Measurements from ENCODE around the gene FBXO7. TPM values are rescaled to one million over a fixed set of nuclear protein-coding genes. Genes with fewer than 3 reads are reported as not detected.

FBXO7 gene
- total RNA-seq, 4 donors from 2014 or later = 70.3 to 80.1 (median 76.4) TPM

DNA sequence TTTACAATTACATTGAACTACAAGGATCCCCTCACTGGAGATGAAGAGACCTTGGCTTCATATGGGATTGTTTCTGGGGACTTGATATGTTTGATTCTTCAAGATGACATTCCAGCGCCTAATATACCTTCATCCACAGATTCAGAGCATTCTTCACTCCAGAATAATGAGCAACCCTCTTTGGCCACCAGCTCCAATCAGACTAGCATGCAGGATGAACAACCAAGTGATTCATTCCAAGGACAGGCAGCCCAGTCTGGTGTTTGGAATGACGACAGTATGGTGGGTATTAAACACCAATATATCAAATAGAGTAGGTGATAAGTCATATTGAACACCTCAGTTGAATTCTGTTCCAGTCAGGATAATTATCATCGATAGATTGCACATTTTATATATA lies 4.4 kb downstream of the FBXO7 start:
- H3K36me3 ChIP-seq = no peaks in the 10 kb centered on the region
- in situ Hi-C loops (cut with MboI; ENCODE audit: low pct_ligation_motif_present in 1 of 4, low pct_unique_long_range_greater_than_20kb in 1 of 4, low sequenced_read_pairs in 3 of 4) (loop anchor here in 1 of 4 donors (10.0 kb wide), 1 partner anchor 64 kb away; the partner anchor contains the start of gene RTCB), intact Hi-C loops (cut with DNase I; ENCODE audit: low total_unique reads) (no loop called here)
- no peak for TF ChIP-seq POLR2AphosphoS5 (IDR thresholded peaks at IDR 0.05)
- no peak for TF ChIP-seq POLR2A (IDR thresholded peaks at IDR 0.05)
- TF ChIP-seq, protein P1, sequence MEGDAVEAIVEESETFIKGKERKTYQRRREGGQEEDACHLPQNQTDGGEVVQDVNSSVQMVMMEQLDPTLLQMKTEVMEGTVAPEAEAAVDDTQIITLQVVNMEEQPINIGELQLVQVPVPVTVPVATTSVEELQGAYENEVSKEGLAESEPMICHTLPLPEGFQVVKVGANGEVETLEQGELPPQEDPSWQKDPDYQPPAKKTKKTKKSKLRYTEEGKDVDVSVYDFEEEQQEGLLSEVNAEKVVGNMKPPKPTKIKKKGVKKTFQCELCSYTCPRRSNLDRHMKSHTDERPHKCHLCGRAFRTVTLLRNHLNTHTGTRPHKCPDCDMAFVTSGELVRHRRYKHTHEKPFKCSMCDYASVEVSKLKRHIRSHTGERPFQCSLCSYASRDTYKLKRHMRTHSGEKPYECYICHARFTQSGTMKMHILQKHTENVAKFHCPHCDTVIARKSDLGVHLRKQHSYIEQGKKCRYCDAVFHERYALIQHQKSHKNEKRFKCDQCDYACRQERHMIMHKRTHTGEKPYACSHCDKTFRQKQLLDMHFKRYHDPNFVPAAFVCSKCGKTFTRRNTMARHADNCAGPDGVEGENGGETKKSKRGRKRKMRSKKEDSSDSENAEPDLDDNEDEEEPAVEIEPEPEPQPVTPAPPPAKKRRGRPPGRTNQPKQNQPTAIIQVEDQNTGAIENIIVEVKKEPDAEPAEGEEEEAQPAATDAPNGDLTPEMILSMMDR (IDR thresholded peaks at IDR 0.05) = no peak
- TF ChIP-seq EP300 (IDR thresholded peaks at IDR 0.05; ENCODE audit: low read depth) = no peak
- H3K4me3 ChIP-seq = no peak overlapping the region
- H3K27ac ChIP-seq = no peak overlapping the region
- H3K9me3 ChIP-seq = no peaks in the 10 kb centered on the region
- peaks cover 10 to 47% (median 21%) of the 10 kb centered on the region in 4 donors for H3K4me1 ChIP-seq
- DNase-seq = no peak
- WGBS, 2 donors (ENCODE audit: low coverage in 1 of 2) = 90 to 97% methylated on average over 2 to 3 of the region's 3 CpGs
- no peaks in the 10 kb centered on the region for H3K27me3 ChIP-seq

DNA sequence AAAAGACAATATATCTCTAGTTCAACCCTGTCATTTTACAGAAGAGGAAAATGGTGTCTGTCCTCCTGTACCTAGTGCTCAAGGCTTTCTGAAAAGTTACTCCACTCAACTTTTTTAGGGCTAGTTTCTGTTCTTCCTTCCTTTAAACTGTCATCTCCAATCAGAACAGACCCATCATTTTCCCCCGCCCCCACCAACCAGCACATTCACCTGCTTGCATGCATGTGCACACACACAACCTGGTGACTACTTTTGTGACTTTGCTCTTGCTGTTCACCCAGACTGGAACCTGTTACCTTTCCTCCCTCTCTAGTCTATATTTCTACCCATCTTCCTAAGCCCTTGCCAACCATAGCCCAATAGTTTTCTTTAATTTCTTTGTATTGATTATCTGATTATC lies 5.6 kb downstream of the FBXO7 start:
- peaks cover 9 to 44% (median 18%) of the 10 kb centered on the region in 4 donors for H3K4me1 ChIP-seq
- WGBS, 2 donors (ENCODE audit: low coverage in 1 of 2) = 100% methylated on average over 1 of the region's 1 CpG
- in situ Hi-C loops (cut with MboI; ENCODE audit: low pct_ligation_motif_present in 1 of 4, low pct_unique_long_range_greater_than_20kb in 1 of 4, low sequenced_read_pairs in 3 of 4) = no loop called here
- TF ChIP-seq, protein P1 (IDR thresholded peaks at IDR 0.05) = no peak
- TF ChIP-seq POLR2AphosphoS5 (IDR thresholded peaks at IDR 0.05) = no peak
- H3K4me3 ChIP-seq = no peak overlapping the region
- no peaks in the 10 kb centered on the region for H3K27me3 ChIP-seq
- no peak overlapping the region for H3K27ac ChIP-seq
- intact Hi-C loops (cut with DNase I; ENCODE audit: low total_unique reads) = no loop called here
- peaks cover 0 to 5% (median 2%) of the 10 kb centered on the region in 4 donors for H3K36me3 ChIP-seq
- no peaks in the 10 kb centered on the region for H3K9me3 ChIP-seq
- DNase-seq = no peak

DNA sequence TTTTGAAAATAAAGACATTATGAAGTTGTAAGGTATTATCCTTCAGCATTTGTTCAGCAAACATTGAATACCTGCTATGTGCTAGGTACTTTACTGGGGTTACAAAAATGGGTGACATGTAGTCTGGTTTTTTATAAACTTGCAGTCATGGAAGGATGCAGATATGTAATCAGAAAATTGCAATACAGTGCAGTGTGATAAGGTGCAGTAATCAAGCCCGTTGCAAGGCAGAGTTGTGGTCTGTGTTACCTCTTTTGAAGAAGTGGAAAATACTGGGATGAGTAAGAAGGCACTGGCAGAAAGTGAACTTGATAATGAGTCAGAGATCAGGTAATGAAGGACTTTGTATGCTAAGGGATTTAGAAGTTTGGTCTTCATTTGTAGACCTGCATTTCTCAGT lies 8.1 kb downstream of the FBXO7 start:
- no peak overlapping the region for H3K27ac ChIP-seq
- no peak for DNase-seq
- peaks cover 0 to 23% (median 0%) of the 10 kb centered on the region in 4 donors for H3K4me1 ChIP-seq
- in situ Hi-C loops (cut with MboI; ENCODE audit: low pct_ligation_motif_present in 1 of 4, low pct_unique_long_range_greater_than_20kb in 1 of 4, low sequenced_read_pairs in 3 of 4) (no loop called here), intact Hi-C loops (cut with DNase I; ENCODE audit: low total_unique reads) (no loop called here)
- 44% methylated on average over 1 of the region's 1 CpG for WGBS, 2 donors (ENCODE audit: low coverage in 1 of 2)
- peaks cover 0 to 28% (median 10%) of the 10 kb centered on the region in 4 donors for H3K36me3 ChIP-seq
- H3K4me3 ChIP-seq = no peak overlapping the region
- TF ChIP-seq POLR2A (IDR thresholded peaks at IDR 0.05) (no peak), EP300 (IDR thresholded peaks at IDR 0.05; ENCODE audit: low read depth) (no peak), POLR2AphosphoS5 (IDR thresholded peaks at IDR 0.05) (no peak)
- TF ChIP-seq, protein P1 (IDR thresholded peaks at IDR 0.05) = no peak
- no peaks in the 10 kb centered on the region for H3K27me3 ChIP-seq
- no peaks in the 10 kb centered on the region for H3K9me3 ChIP-seq

DNA sequence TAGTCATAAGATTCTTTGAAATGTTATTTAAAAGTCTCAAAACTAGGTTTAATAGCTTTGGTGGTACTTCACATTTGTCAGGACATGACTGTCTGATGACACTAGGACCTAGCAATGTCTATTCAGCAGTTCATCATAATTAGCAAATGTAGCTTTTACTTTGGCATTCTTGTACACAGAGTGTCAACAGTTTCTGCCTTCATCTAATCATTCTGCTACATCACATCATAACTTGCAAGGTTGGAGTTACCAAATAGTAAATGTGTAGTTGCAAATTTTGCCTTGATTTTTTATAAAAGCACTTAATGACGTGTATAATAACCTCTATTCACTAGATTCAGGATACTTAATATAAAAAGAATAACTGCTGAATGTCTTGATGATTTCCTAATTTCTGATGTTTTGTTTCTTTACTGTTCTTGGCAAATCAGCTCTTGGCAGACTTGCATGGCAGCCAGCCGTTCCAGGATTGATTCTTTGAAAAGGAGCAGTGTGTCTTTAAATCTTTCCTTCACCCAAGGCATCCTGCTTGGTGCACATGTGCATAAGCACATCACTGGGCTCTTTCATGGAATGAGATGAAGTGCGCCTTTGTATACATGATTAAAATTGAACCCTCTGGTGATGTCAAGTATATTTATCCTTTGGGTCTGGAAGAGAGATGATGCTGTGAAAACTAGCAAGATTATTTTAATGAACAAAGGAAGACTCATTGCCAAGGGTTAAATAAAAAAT lies 12.2 kb downstream of the FBXO7 start:
- H3K36me3 ChIP-seq = peaks cover 0 to 49% (median 22%) of the 10 kb centered on the region in 4 donors
- no peak for DNase-seq
- intact Hi-C loops (cut with DNase I; ENCODE audit: low total_unique reads) (no loop called here), in situ Hi-C loops (cut with MboI; ENCODE audit: low pct_ligation_motif_present in 1 of 4, low pct_unique_long_range_greater_than_20kb in 1 of 4, low sequenced_read_pairs in 3 of 4) (no loop called here)
- no peaks in the 10 kb centered on the region for H3K9me3 ChIP-seq
- no peak for TF ChIP-seq POLR2AphosphoS5 (IDR thresholded peaks at IDR 0.05)
- TF ChIP-seq, protein P1 (IDR thresholded peaks at IDR 0.05) = no peak
- H3K4me1 ChIP-seq = peaks cover 0 to 8% (median 0%) of the 10 kb centered on the region in 4 donors
- H3K4me3 ChIP-seq = no peak overlapping the region
- WGBS, 2 donors (ENCODE audit: low coverage in 1 of 2) = 79 to 82% methylated on average over 3 of the region's 3 CpGs
- H3K27ac ChIP-seq = no peak overlapping the region
- H3K27me3 ChIP-seq = no peaks in the 10 kb centered on the region
